GM23248 (cell line): Measurements from ENCODE around the gene RPH3AL. TPM values are rescaled to one million over a fixed set of nuclear protein-coding genes. Genes with fewer than 3 reads are reported as not detected.

Experiments used
- DNase-seq: peaks from one replicate; pipeline ENCODE4 v3.0.0-alpha.2; 2015
- H2AFZ ChIP-seq: fragments of 200-600 bp; sonication (generic); 2 replicates; pipeline ENCODE4 v1.6.1; 2016; ENCODE audit warnings: antibody characterized with exemption
- H3F3A ChIP-seq: fragments of 200-600 bp; sonication (generic); 2 replicates; pipeline ENCODE4 v1.6.1; 2016; ENCODE audit warnings: mild to moderate bottlenecking, antibody characterized with exemption, mixed run types; ENCODE audit not compliant: insufficient read depth
- H3K27ac ChIP-seq: fragments of 200-600 bp; sonication (generic); 2 replicates; pipeline ENCODE4 v1.5.1; 2016; ENCODE audit warnings: mild to moderate bottlenecking
- H3K27me3 ChIP-seq: fragments of 200-600 bp; sonication (generic); replicated peaks from 2 replicates; pipeline ENCODE4 v1.6.1; 2016; ENCODE audit warnings: mild to moderate bottlenecking; ENCODE audit not compliant: insufficient read depth
- H3K36me3 ChIP-seq: fragments of 200-600 bp; sonication (generic); 2 replicates; pipeline ENCODE4 v1.6.1; 2016; ENCODE audit warnings: low read depth, mild to moderate bottlenecking
- H3K4me1 ChIP-seq: fragments of 200-600 bp; sonication (generic); 2 replicates; pipeline ENCODE4 v1.6.1; 2016; ENCODE audit warnings: mild to moderate bottlenecking; ENCODE audit not compliant: insufficient read depth
- H3K4me2 ChIP-seq: fragments of 200-600 bp; sonication (generic); one replicate; pipeline ENCODE4 v1.6.1; 2016; ENCODE audit warnings: mild to moderate bottlenecking; ENCODE audit not compliant: unreplicated experiment
- H3K4me3 ChIP-seq: fragments of 200-600 bp; sonication (generic); 2 replicates; pipeline ENCODE4 v1.5.1; 2016; ENCODE audit warnings: mild to moderate bottlenecking
- H3K79me2 ChIP-seq: fragments of 200-600 bp; sonication (generic); 2 replicates; pipeline ENCODE4 v1.6.1; 2016; ENCODE audit warnings: mild to moderate bottlenecking; ENCODE audit not compliant: insufficient read depth
- H3K9ac ChIP-seq: fragments of 200-600 bp; sonication (generic); 2 replicates; pipeline ENCODE4 v1.6.1; 2016; ENCODE audit warnings: mild to moderate bottlenecking
- H3K9me2 ChIP-seq: fragments of 200-600 bp; sonication (generic); 2 replicates; pipeline ENCODE4 v1.6.1; 2016; ENCODE audit warnings: mixed run types, mild to moderate bottlenecking, moderate library complexity; ENCODE audit not compliant: insufficient read depth
- H3K9me3 ChIP-seq: fragments of 200-600 bp; sonication (generic); one replicate; pipeline ENCODE4 v1.6.1; 2017; ENCODE audit warnings: low read depth
- H4K20me1 ChIP-seq: fragments of 200-600 bp; sonication (generic); 2 replicates; pipeline ENCODE4 v1.6.0; 2016; ENCODE audit not compliant: insufficient read depth
- EZH2 ChIP-seq: fragments of 200-600 bp; sonication (generic); IDR thresholded peaks from 2 replicates; pipeline ENCODE4 v1.6.1; 2018; ENCODE audit warnings: antibody characterized with exemption, mild to moderate bottlenecking; ENCODE audit not compliant: insufficient read depth, poor library complexity, severe bottlenecking
- EZH2phosphoT487 ChIP-seq: fragments of 200-600 bp; sonication (generic); IDR thresholded peaks from 2 replicates; pipeline ENCODE4 v1.6.1; 2018; ENCODE audit warnings: antibody characterized with exemption, moderate library complexity, mild to moderate bottlenecking, low read depth; ENCODE audit not compliant: insufficient read depth
- WGBS, 2 experiments: methylation state at CpG; one replicate each; pipeline ENCODE4 v1.1.6; 2015 to 2017; ENCODE audit warnings: low lambda C conversion rate in 2 of 2, low coverage in 1 of 2; ENCODE audit errors: missing lambda C conversion rate in 2 of 2; 5-methylcytosine and 5-hydroxymethylcytosine counted together
- in situ Hi-C: fragments of 300-500 bp; cut with MboI; formaldehyde crosslinking; loops from 2 replicates; pipeline ENCODE4 v1.15.0; 2020
- polyA plus RNA-seq: library from polyadenylated mRNA; unstranded; fragments of >200 nt; fragmentation: Nextera tagmentation; extraction: Ambion mirVana; gene quantifications from 2 replicates; pipeline ENCODE4 v1.2.1, GENCODE V29; 2016
- total RNA-seq: library from RNA; depleted of rRNA; stranded (reverse); fragments of >200 nt; shearing (Covaris generic); gene quantifications from 2 replicates; pipeline ENCODE4 v1.2.3, GENCODE V29; 2014

The RPH3AL gene
- total and polyA plus RNA-seq, 2 experiments from 2014 or later, result 2.7 to 5.2 TPM

DNA sequence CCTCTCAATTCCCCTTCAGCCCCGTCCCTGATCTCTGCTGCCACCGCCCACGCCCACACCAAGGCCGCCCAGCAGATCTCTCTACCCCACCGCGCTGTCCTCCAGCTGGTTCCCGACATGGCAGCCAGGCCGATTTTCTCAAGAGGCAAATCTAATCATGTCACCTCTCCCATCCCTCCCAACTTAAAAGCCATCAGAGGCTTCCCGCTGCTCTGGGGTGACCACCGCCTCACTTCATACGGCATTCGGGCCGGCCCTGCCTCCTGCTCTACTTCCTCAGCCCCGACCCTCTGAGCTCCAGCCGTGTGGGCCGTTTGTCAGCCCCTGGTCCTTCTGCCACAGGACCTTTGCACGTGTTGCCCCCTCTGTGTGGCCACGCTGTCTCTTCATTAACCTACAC is 63.2 kb downstream of the RPH3AL start:
- WGBS, 2 experiments, result 83 to 87% methylated on average over 18 of the region's 18 CpGs

DNA sequence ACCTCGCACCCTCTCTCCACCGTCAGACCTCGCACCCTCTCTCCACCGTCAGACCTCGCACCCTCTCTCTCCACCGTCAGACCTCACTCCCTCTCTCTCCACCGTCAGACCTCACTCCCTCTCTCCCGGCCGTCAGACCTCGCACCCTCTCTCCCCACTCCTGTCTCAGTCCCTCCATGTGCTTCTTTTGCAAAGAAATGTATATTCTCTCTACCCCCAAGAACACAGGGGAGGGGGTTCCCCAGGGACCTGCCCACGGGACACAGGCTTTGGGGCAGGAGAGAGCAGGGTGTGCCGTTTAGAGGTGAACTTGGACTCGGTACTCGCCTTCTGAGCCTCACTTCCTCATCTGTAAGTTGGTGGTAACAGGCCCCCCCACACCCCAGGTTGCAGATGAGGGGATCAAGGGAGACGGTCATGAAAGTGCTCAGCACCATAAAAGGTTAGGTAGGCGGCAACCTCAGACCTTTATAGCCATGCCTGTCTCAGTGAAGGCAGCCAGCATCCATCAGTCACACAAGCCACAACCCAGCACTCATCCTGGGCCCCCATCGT is 63.7 kb downstream of the RPH3AL start:
- Histone ChIP-seq H3K9ac (no peak overlapping the region), H3K79me2 (no peaks in the 10 kb centered on the region), H4K20me1 (no peaks in the 10 kb centered on the region), H3F3A (no peaks in the 10 kb centered on the region), H3K4me3 (no peak overlapping the region), H3K4me2 (no peak overlapping the region), H3K9me3 (no peaks in the 10 kb centered on the region), H3K27ac (no peak overlapping the region), H2AFZ (no peak overlapping the region), H3K36me3 (no peaks in the 10 kb centered on the region), H3K9me2 (no peaks in the 10 kb centered on the region), H3K4me1 (no peaks in the 10 kb centered on the region), H3K27me3 (no peaks in the 10 kb centered on the region)
- in situ Hi-C loops, result no loop called here
- DNase-seq, result no peak
- WGBS, 2 experiments, result 68 to 76% methylated on average over 9 to 16 of the region's 17 CpGs
- no peak for TF ChIP-seq EZH2
- no peak for TF ChIP-seq EZH2phosphoT487

More for the DNA sequence above, 63.2 kb downstream of the RPH3AL start:
- Histone ChIP-seq H3K4me3 (no peak overlapping the region), H2AFZ (no peak overlapping the region), H3K4me1 (no peaks in the 10 kb centered on the region), H3K9me3 (no peaks in the 10 kb centered on the region), H3K79me2 (no peaks in the 10 kb centered on the region), H3F3A (no peaks in the 10 kb centered on the region), H3K9me2 (no peaks in the 10 kb centered on the region), H4K20me1 (no peaks in the 10 kb centered on the region), H3K4me2 (no peak overlapping the region), H3K36me3 (no peaks in the 10 kb centered on the region), H3K9ac (no peak overlapping the region), H3K27ac (no peak overlapping the region), H3K27me3 (no peaks in the 10 kb centered on the region)
- DNase-seq, result no peak
- in situ Hi-C loops, result no loop called here
- TF ChIP-seq EZH2phosphoT487, result no peak
- no peak for TF ChIP-seq EZH2

DNA sequence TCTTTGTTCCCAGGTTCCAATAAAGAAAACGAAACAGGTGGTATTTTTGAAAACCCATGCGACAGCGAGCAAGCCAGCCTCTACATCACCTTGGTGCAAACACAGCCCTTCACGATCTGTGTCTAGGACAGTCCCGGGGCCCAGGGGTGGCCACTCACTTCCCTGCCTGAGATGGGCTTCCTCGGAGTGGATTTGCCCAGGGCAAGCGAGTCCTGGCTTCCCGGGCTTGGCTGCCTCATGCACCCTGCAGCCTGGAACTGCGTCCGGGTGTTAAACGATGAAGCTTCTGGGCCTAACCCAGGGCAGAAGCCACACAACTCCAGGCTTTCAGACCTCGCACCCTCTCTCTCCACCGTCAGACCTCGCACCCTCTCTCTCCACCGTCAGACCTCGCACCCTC is 66.0 kb downstream of the RPH3AL start:
- no peaks in the 10 kb centered on the region for H4K20me1 ChIP-seq
- no peak overlapping the region for H2AFZ ChIP-seq
- in situ Hi-C loops, result no loop called here
- no peaks in the 10 kb centered on the region for H3K9me2 ChIP-seq
- no peaks in the 10 kb centered on the region for H3K4me1 ChIP-seq
- H3K36me3 ChIP-seq, result no peaks in the 10 kb centered on the region
- H3F3A ChIP-seq, result no peaks in the 10 kb centered on the region
- H3K4me3 ChIP-seq, result no peak overlapping the region
- H3K4me2 ChIP-seq, result no peak overlapping the region
- H3K27ac ChIP-seq, result no peak overlapping the region
- no peaks in the 10 kb centered on the region for H3K79me2 ChIP-seq
- H3K9me3 ChIP-seq, result no peaks in the 10 kb centered on the region
- no peak for DNase-seq
- TF ChIP-seq EZH2phosphoT487 (no peak), EZH2 (no peak)
- 73 to 82% methylated on average over 11 to 16 of the region's 16 CpGs for WGBS, 2 experiments
- no peaks in the 10 kb centered on the region for H3K27me3 ChIP-seq
- H3K9ac ChIP-seq, result no peak overlapping the region

DNA sequence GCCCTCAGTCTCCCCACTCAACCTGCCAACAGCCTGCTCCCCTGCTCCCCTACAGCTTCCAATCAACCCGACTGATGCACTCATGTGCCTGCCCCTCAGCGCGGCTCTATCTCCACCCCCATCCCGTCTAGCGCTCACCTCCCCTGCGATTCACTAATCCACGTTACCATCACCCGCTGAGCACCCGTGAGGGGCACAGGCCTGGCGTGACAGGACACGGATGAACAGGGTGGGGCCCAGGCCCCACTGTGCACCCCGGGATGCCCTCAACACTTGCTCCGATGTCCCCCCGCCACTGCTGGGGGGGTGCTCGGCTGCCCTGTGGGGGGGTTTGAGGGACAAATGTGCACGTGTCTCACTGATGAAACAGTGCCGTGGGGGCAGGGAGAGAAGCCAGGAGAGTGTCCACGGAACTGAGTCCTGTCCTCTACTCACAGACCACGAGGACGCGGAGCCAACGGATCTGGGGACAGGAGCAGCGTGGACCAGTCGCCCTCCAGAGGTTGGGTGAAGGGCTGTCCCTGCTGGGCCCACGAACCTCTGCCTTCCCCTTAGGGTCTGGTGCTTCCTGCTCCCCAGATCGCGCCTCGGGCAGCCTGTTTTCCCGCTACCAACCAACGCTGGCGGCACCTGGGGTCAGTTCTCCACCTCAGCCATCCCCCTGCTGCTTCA is 66.7 kb downstream of the RPH3AL start:
- Histone ChIP-seq H3K9me2 (no peaks in the 10 kb centered on the region), H4K20me1 (no peaks in the 10 kb centered on the region), H2AFZ (no peak overlapping the region), H3K36me3 (no peaks in the 10 kb centered on the region), H3K9ac (no peak overlapping the region), H3K27ac (no peak overlapping the region), H3K4me2 (no peak overlapping the region), H3F3A (no peaks in the 10 kb centered on the region), H3K79me2 (no peaks in the 10 kb centered on the region), H3K4me1 (no peaks in the 10 kb centered on the region), H3K27me3 (no peaks in the 10 kb centered on the region), H3K4me3 (no peak overlapping the region), H3K9me3 (no peaks in the 10 kb centered on the region)
- 74 to 80% methylated on average over 27 to 31 of the region's 31 CpGs for WGBS, 2 experiments
- in situ Hi-C loops, result no loop called here
- DNase-seq, result no peak
- TF ChIP-seq EZH2phosphoT487 (no peak), EZH2 (no peak)
